ENCODE measurements around the gene RBFOX2.

GRCh38 chr22:35914357-35914664 is 114.3 kb downstream of the RBFOX2 start:
- TF ChIP-seq POLR2A (IDR thresholded peaks at IDR 0.05) (no peak), CTCF (IDR thresholded peaks at IDR 0.05) (no peak)
